Activated T-cell treated with anti-CD3 and anti-CD28 coated beads, Interleukin-2, amount 50 U/mL, for 24 hours (primary cell): Measurements from ENCODE around the gene GRIP2.

Experiments
- DNase-seq: peaks from one replicate; pipeline ENCODE4 v3.0.0-alpha.2; 2020
- H3K27ac Mint-ChIP-seq: 2 replicates; pipeline ENCODE4 v1.8.0; 2020; ENCODE audit warnings: mild to moderate bottlenecking, mixed read lengths
- H3K27me3 Mint-ChIP-seq: 2 replicates; pipeline ENCODE4 v1.8.0; 2020; ENCODE audit warnings: mixed read lengths
- H3K36me3 Mint-ChIP-seq: 2 replicates; pipeline ENCODE4 v1.8.0; 2020; ENCODE audit warnings: low read depth, mixed read lengths
- H3K4me1 Mint-ChIP-seq: 2 replicates; pipeline ENCODE4 v1.8.0; 2020; ENCODE audit warnings: low read depth, mixed read lengths
- H3K4me3 Mint-ChIP-seq: 2 replicates; pipeline ENCODE4 v1.8.0; 2020; ENCODE audit warnings: mild to moderate bottlenecking, moderate library complexity, mixed read lengths
- H3K9me3 Mint-ChIP-seq: 2 replicates; pipeline ENCODE4 v1.8.0; 2020; ENCODE audit warnings: mixed read lengths

Gene GRIP2

DNA sequence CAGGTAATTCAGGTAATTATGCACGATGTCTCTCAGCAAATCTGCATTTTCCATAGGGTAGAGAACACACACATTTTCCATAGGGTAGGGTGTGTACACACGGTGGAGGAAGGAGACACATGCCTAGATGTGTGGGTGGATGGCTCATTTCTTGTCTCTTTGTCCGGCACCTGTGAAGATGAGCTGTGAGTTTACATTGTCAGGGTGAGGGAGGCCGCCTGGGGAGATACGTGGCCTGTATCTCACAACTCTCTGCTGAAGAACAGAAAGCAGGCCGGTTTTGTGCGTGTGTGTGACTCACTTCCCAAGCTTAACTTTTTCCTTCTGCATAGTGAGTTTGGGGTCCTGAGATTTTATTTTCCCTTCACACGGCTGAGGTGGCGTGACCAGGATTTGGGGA, 77.4 kb downstream of the GRIP2 start:
- Mint-ChIP-seq H3K27ac (peak overlapping the region; percentile 88), H3K4me3 (no peak overlapping the region), H3K9me3 (no peaks in the 10 kb centered on the region), H3K4me1 (peaks cover 44% of the 10 kb centered on the region), H3K36me3 (peaks cover 98% of the 10 kb centered on the region), H3K27me3 (no peaks in the 10 kb centered on the region)
- DNase-seq: no peak

- Mint-ChIP-seq H3K4me3 (no peak overlapping the region), H3K9me3 (no peaks in the 10 kb centered on the region), H3K27me3 (no peaks in the 10 kb centered on the region), H3K27ac (peak overlapping the region; percentile 88), H3K36me3 (peaks cover 98% of the 10 kb centered on the region), H3K4me1 (peaks cover 45% of the 10 kb centered on the region)
- DNase-seq: peak; percentile 42
These were observed 78.3 kb downstream of the GRIP2 start for GRCh38 chr3:14461748-14462324.

GRCh38 chr3:14461006-14461747, 79.0 kb downstream of the GRIP2 start:
- Mint-ChIP-seq H3K27ac (peak overlapping the region; percentile 88), H3K36me3 (peaks cover 95% of the 10 kb centered on the region)

DNA sequence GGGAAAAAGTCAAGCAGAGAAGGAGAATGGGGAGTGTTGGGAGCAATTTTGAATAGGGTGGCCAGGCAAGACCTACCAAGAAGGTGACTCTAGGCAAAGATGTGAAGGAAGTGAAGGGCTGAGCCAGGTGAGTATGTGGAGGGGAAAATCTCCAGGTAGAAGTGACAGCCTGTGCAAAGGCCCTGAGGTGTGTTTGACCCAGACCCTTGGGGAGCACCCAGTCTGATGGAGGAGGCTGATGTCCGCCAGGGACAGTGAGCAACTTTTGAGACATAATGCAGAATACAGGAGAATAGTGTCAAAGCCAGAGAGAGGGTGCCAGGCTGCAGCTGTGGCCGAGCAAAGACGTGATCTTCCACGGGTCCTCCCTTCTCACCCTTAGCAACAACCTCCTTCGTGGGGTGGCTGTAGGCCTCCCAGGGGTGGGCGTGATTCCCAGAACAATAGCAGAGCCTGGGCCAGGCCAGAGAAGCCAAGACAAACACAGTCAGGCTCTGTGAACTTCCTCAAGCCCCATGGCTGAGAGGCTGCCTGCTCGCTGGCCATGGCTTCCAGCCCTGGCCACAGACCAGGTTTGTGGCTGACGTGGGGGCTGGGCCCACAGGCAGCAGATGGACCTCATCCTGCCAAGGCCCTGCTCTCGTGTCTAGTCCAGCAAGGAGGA, 79.7 kb downstream of the GRIP2 start:
- DNase-seq: no peak
- H3K27ac Mint-ChIP-seq: peak overlapping the region; percentile 88
- peaks cover 97% of the 10 kb centered on the region for H3K36me3 Mint-ChIP-seq
- no peaks in the 10 kb centered on the region for H3K9me3 Mint-ChIP-seq
- no peaks in the 10 kb centered on the region for H3K27me3 Mint-ChIP-seq
- no peak overlapping the region for H3K4me3 Mint-ChIP-seq
- peaks cover 45% of the 10 kb centered on the region for H3K4me1 Mint-ChIP-seq

More at GRCh38 chr3:14461006-14461747, 79.0 kb downstream of the GRIP2 start:
- H3K4me1 Mint-ChIP-seq: peaks cover 45% of the 10 kb centered on the region
- H3K27me3 Mint-ChIP-seq: no peaks in the 10 kb centered on the region
- no peak overlapping the region for H3K4me3 Mint-ChIP-seq
- no peak for DNase-seq
- no peaks in the 10 kb centered on the region for H3K9me3 Mint-ChIP-seq

DNA sequence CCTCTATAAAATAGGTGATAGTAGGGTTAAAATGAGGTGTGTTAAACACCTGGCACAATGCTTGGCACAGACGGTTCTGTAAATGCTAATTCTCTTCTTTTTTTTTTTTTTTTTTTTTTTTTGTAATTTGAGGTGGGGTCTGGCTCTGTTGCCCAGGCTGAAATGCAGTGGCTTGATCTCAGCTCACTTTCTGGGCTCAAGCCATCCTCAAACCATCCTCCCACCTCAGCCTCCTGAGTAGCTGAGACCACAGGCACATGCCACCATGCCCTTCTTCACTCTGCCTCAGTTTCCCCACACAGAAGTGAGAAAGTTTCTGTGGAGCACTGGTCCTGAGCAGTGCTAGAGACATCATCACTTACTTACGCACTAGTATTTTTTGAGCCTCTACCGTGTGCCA, 80.4 kb downstream of the GRIP2 start:
- Mint-ChIP-seq H3K4me1 (peaks cover 45% of the 10 kb centered on the region), H3K36me3 (peaks cover 97% of the 10 kb centered on the region), H3K4me3 (no peak overlapping the region), H3K27ac (peak overlapping the region; percentile 90), H3K27me3 (no peaks in the 10 kb centered on the region), H3K9me3 (no peaks in the 10 kb centered on the region)
- no peak for DNase-seq

DNA sequence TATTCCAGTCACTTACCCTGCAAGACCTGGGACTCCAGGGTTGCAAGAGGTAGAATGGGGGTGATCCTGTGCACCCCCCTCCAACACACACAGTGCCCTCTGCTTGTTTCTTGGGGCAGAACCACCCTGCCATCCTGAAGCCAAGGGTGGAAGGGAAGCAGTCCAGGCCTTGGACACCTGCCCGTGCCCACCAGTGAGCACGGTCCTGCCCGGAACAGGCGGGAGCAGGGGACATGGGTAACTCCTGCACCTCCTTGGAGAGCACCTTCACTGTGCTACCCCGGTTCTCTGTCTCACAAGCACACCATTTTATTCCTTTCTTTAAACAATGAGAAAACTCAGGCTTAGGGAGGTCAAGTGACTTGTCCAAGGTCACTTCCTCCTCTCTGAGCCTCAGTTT, 80.8 kb downstream of the GRIP2 start:
- Mint-ChIP-seq H3K27me3 (no peaks in the 10 kb centered on the region), H3K27ac (peak overlapping the region; percentile 90), H3K36me3 (peaks cover 97% of the 10 kb centered on the region), H3K4me3 (no peak overlapping the region), H3K9me3 (no peaks in the 10 kb centered on the region), H3K4me1 (peaks cover 45% of the 10 kb centered on the region)
- no peak for DNase-seq

- Mint-ChIP-seq H3K27ac (peak overlapping the region; percentile 90), H3K4me3 (no peak overlapping the region), H3K4me1 (peaks cover 45% of the 10 kb centered on the region), H3K36me3 (peaks cover 97% of the 10 kb centered on the region), H3K9me3 (no peaks in the 10 kb centered on the region), H3K27me3 (no peaks in the 10 kb centered on the region)
- no peak for DNase-seq
These were observed 81.5 kb downstream of the GRIP2 start for GRCh38 chr3:14458434-14459275.

DNA sequence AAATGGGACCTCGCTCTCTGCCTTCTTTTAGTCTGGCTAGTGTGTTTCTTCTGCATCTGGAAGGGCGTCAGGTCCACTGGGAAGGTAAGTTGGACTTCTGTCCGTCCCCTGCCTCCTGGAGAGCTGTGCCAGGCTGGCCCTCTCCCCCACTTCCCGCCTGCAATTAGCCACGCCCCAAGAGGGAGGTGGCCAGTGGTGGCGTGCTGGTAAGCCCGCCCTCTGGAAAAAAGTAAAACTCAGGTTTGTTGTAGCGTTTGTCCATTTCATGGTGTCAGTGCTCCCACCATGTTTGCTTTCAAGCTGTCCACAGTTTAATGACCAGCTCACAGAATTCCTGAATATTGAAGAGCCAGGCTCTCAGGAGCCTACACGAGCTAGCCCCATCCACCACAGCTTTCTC, 82.1 kb downstream of the GRIP2 start:
- Mint-ChIP-seq H3K27ac (peak overlapping the region; percentile 90), H3K4me1 (peaks cover 43% of the 10 kb centered on the region), H3K27me3 (no peaks in the 10 kb centered on the region), H3K36me3 (peaks cover 97% of the 10 kb centered on the region), H3K4me3 (no peak overlapping the region), H3K9me3 (no peaks in the 10 kb centered on the region)
- DNase-seq: no peak

DNA sequence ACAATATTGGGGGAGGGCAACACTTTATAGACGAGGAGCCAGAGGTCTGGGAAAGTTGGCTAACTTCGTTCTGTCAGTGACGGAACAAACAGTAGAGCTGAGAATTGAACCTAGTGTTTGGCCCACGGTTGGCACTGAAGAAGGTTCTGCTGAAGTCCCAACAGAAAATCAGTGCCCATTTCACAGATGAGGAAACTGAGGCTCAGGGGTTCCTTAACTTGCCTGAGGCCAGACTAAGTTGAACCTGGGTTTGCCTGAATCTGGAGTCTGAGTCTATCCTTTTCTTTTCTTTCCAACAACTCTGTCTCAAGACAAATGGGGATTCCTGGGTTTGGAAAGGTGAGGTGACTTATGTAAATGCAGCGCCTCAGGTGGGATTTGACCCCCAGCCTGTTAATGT, 82.7 kb downstream of the GRIP2 start:
- H3K36me3 Mint-ChIP-seq: peaks cover 97% of the 10 kb centered on the region
- H3K27me3 Mint-ChIP-seq: no peaks in the 10 kb centered on the region
- peaks cover 37% of the 10 kb centered on the region for H3K4me1 Mint-ChIP-seq
- DNase-seq: no peak
- H3K27ac Mint-ChIP-seq: peak overlapping the region; percentile 90
- H3K4me3 Mint-ChIP-seq: no peak overlapping the region
- no peaks in the 10 kb centered on the region for H3K9me3 Mint-ChIP-seq

- Mint-ChIP-seq H3K4me3 (no peak overlapping the region), H3K27ac (no peak overlapping the region), H3K4me1 (peaks cover 31% of the 10 kb centered on the region), H3K9me3 (no peaks in the 10 kb centered on the region), H3K27me3 (no peaks in the 10 kb centered on the region), H3K36me3 (peaks cover 97% of the 10 kb centered on the region)
- no peak for DNase-seq
These were observed 83.3 kb downstream of the GRIP2 start for GRCh38 chr3:14456794-14457193.

GRCh38 chr3:14455571-14456317, 84.4 kb downstream of the GRIP2 start:
- H3K4me1 Mint-ChIP-seq: peaks cover 28% of the 10 kb centered on the region
- peak overlapping the region; percentile 74 for H3K27ac Mint-ChIP-seq
- peaks cover 97% of the 10 kb centered on the region for H3K36me3 Mint-ChIP-seq
- H3K4me3 Mint-ChIP-seq: no peak overlapping the region
- H3K27me3 Mint-ChIP-seq: no peaks in the 10 kb centered on the region
- no peak for DNase-seq
- H3K9me3 Mint-ChIP-seq: no peaks in the 10 kb centered on the region

GRCh38 chr3:14454639-14455310, 85.4 kb downstream of the GRIP2 start:
- Mint-ChIP-seq H3K9me3 (no peaks in the 10 kb centered on the region), H3K36me3 (peaks cover 97% of the 10 kb centered on the region), H3K4me1 (peaks cover 20% of the 10 kb centered on the region), H3K27ac (no peak overlapping the region), H3K4me3 (no peak overlapping the region), H3K27me3 (no peaks in the 10 kb centered on the region)
- DNase-seq: no peak

GRCh38 chr3:14453876-14454638, 86.1 kb downstream of the GRIP2 start:
- Mint-ChIP-seq H3K27me3 (no peaks in the 10 kb centered on the region), H3K9me3 (no peaks in the 10 kb centered on the region), H3K36me3 (peaks cover 96% of the 10 kb centered on the region), H3K4me1 (peaks cover 14% of the 10 kb centered on the region), H3K27ac (peak overlapping the region; percentile 44), H3K4me3 (no peak overlapping the region)
- DNase-seq: no peak
